GM18502 (cell line): Measurements from ENCODE around the gene TUBGCP5.
"Not testable (repeated sequence)": the region's sequence is repeated elsewhere in the genome, so short reads cannot be mapped to it uniquely, and the experiment has no call there.

Experiments
- ATAC-seq: cut with Tn5 transposase; IDR thresholded peaks from one replicate; pipeline ENCODE4 v1.9.1; 2021; ENCODE audit warnings: mild to moderate bottlenecking; ENCODE audit not compliant: unreplicated experiment, poor library complexity

TUBGCP5 gene

DNA sequence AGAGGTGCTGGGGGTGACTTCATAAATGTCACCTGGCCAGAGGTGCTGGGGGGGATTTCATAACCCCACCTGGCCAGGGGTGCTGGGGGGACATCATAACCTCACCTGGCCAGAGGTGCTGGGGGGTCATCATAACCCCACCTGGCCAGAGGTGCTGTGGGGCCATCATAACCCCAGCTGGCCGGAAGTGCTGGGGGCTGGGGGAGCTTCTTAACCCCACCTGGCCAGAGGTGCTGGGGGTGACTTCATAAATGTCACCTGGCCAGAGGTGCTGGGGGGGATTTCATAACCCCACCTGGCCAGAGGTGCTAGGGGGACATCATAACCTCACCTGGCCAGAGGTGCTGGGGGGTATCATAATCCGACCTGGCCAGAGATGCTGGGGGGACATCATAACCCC, 4.6 kb upstream of the TUBGCP5 start:
- not testable (repeated sequence) for ATAC-seq

DNA sequence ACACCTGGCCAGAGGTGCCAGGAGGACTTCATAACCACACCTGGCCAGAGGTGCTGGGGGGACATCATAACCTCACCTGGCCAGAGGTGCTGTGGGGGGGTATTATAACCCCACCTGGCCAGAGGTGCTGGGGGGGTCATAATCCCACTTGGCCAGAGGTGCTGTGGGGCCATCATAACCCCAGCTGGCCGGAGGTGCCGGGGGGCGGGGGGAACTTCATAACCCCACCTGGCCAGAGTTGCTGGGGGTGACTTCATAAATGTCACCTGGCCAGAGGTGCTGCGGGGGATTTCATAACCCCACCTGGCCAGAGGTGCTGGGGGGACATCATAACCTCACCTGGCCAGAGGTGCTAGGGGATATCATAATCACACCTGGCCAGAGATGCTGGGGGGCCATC, 4.2 kb upstream of the TUBGCP5 start:
- not testable (repeated sequence) for ATAC-seq

DNA sequence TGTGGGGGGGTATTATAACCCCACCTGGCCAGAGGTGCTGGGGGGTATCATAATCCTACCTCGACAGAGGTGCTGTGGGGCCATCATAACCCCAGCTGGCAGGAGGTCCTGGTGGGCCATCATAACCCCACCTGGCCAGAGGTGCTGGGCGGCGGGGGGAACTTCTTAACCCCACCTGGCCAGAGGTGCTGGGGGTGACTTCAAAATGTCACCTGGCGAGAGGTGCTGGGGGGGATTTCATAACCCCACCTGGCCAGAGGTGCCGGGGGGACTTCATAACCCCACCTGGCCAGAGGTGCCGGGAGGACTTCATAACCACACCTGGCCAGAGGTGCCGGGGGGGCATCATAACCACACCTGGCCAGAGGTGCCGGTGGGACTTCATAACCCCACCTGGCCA, 2.4 kb upstream of the TUBGCP5 start:
- not testable (repeated sequence) for ATAC-seq

DNA sequence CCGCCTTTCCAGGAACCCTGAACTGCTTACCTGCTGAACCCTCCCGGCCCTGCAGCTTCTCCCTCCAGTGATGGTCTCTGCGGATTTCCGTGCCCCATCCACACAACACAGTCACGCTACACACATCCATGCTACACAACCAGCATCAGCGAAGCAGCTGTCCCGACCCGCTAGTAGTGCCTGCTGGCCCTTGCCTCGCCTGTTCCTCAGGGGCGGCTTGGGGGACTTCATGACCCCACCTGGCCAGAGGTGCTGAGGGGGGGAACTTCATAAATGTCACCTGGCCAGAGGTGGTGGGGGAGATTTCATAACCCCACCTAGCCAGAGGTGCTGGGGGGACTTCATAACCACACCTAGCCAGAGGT, 530 bp upstream of the TUBGCP5 start:
- peak; percentile 23 for ATAC-seq

DNA sequence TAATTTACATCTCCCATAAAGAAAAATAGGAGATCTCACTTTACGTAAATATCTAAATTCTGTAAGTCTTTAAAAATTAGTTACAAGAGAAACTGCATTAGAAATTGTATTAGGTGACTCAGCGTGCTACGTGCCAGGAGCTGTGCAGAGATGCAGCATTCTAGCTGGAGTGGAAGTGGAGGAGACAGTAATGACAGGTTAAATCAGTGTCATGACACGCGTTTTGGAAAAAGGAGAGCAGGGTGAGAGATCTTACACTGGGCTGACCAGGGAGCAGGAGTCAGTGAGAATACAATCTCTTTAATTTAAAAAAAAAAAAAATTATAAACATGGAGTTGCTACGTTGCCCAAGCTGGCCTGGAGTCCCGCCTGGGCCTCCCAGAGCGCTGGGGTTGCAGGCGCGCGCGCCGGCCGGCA, 635 bp downstream of the TUBGCP5 start:
- peak; percentile 21 for ATAC-seq

DNA sequence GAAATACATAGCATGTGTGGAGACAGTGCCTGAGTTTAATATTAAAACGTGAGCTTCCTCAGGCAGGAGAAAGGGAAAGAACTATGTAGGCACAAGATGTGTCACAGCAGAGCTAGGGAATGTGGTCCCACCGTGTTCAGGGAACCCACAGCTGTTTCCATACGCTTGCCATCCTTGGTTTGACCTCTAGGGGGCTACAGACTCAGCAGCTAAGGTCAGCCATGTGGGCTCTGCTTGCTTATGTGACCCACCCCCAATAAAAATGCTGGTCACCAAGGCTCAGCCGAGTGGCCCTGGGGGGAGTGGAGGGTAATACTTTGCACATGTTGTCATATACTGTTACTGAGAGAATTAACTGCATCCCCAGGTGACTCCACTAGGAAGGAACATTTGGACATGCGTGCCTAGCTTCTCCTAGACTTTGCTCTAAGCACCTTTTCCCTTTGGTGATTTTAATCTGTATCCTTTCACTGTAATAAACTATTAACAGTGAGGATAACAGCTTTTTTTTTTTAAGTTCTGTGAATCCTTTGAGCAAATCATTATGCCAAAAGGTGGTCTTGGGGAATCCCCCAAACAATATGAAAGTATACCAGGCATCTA, 3.3 kb downstream of the TUBGCP5 start:
- ATAC-seq = peak; percentile 26

DNA sequence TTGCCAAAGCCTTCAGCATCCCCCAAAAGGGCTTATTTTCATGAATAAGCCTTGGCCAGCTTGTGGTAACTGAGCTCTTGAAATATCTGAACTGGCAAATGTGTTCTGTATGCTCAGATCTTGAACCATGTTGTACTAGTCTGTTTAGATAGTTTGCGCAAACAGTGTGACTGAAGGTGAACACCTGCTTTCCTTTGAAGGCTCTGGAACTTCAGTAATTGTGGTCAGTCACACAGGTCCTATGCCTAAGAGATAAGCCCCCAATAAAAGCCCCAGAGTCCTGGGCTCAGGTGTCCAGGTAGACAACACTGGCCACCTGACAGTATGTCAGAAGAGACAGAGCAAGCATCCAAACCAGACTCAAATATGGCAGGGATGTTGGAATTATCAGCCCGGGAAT, 5.4 kb downstream of the TUBGCP5 start:
- no peak for ATAC-seq

DNA sequence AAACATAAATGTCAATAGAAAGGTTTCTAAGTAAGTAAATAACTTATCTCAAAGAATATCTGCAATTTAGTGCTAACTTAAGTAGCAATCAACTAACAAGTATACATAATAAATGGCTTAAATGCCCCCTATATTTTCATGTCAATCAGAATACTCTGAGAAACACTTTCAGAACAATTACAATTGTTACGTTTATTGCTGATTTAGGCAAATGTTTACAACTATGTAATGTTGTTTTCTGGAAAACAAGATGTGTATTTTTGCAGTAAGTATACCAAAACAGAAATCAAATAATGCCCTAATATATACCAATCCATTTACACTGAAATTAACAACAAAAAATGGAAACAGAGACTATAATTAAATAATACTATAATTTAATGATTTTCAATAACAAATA, 13.2 kb downstream of the TUBGCP5 start:
- ATAC-seq = no peak

DNA sequence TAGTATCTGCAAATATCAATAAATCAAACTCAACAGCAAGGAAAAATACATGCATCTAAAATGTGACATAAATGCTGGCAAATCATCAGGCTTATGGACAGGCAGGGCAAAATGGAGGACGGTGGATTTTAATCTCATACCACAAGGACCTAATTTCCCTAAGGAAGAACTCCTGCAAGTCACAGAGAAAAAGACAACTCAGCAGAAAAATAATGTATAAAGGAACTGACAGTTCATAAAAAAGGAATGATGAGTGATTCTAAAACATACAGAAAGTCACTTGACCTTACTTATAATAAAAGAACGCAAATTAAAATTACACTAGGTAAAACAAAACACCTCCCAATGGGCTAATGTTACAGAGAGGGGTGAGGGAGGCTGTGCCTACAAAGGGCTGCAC, 17.2 kb downstream of the TUBGCP5 start:
- ATAC-seq = no peak

DNA sequence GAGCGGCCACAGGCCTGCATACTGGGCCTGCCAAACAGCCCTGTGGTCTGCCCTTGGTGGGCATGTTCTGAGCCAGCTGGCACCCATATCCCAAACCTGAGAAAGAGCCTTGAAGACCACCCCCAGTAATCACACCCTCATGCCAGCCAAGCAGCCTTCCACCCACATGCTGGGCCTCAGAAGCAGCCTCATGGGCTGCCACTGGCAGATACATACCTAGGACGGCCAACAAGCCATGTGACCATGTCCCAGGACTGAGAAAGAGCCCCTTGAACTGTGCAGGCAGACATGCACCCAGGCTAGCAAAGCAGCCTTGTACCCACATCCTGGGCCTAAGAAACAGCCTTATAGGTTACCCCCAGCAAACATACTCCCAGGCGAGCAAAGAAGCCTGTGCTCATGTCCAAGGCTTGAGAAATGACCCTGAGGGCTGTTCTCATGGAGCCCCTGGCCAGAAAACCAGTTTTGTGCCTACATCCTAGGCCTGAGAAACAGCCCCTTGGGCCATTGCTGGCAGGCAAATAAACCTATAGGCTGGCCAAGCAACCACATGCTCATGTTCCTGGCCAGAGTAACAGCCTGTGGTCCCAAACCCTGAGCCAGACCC, 24.9 kb downstream of the TUBGCP5 start:
- no peak for ATAC-seq

DNA sequence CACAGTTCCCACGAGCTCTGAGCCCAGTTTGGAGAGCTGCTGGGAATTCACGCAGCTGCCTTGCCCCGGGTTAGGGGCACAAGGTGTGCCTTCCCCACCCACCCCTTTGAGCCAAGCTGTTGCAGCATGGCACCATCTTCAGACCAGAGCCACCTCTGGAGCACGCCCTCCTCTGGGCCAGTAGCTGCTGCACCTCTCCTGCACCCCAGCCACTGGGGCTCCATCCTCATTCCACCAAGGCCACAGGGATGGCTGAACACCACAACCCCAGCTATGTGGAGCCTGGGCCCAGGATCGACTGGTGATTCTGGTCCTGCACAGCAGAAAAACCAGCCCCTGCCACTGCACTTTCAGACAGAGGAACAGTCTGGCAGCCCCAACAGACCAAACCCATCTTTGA, 25.7 kb downstream of the TUBGCP5 start:
- no peak for ATAC-seq

DNA sequence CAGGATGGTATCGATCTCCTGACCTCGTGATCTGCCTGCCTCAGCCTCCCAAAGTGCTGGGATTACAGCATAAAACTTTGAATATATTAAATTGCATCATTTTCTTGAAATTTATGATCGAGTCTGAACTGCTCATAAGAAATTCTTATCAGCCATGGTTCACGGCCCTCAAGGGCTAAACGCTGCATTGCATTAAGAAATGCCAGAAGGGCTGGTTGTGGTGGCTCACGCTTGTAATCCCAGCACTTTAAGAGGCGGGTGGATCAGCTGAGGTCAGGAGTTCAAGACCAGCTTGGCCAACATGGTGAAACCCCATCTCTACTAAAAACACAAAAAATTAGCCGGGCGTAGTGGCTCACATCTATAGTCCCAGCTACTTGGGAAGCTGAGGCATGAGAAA, 26.8 kb downstream of the TUBGCP5 start:
- not testable (repeated sequence) for ATAC-seq

DNA sequence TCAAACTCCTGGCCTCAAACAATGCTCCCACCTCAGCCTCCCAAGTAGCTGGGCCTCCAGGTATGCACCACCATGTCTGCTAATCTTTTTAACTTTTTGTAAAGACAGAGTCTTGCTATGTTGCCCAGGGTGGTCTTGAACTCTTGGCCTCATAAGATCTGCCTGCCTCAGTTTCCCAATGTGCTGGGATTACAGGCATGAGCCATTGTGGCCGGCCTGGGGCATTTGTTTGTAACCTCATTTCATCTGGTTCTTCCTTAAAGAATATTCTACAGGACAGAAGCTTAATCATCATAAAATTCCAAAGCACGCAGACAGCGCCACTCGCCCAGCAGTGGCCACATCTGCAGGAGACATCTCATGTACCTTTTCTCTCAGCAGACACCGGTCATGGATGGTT, 35.6 kb downstream of the TUBGCP5 start:
- no peak for ATAC-seq

DNA sequence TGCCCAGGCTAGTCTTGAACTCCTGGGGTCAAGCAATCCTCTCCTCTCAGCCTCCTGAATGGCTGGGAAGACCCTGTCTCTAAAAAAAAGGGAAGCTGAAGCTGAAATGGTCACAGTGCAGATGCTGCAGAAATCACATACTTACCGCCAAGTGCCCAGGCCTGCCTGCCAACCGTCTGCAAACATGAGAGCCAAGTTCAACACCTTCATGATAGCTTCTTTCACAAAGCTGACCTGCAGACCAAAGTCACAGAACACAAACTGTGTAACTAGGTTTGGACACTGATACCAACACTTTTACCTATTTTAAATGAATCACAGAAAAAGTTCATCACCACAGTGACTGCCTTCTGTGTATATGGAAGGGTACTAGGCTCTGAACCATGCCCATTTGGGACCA, 36.4 kb downstream of the TUBGCP5 start:
- no peak for ATAC-seq

DNA sequence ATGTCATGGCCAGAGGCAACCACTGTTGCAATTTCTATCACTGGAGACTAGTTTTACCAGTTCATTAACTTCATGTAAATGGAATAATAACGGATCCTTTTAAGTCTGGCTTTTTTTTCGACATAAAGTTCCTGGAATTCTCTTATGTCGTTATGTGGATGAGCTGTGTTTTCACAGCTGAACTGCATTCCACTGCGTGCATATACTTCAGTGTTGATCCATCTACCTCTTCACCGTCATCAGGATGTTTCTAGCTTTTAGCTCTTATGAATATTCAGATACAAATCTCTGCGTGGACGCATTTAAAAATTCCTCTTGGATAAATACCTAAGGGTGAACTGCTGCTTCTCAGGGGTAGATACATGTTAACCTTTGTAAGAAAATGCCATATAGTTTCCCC, 43.6 kb downstream of the TUBGCP5 start:
- no peak for ATAC-seq

DNA sequence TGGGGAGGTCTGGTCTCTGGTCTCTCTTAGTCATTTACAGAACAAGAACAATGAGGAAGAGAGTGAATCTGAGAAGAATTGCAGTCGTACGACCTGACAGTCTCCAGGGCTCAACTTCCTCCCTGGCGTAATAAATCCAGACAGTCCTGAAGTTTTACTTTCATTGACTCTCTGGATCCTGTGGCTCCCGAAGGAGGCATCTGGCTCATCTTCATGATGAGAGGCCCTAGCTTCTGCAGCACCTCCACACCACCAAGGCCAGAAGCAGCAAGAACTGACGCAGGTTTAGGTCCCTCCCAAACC, 47.4 kb downstream of the TUBGCP5 start:
- ATAC-seq = no peak

DNA sequence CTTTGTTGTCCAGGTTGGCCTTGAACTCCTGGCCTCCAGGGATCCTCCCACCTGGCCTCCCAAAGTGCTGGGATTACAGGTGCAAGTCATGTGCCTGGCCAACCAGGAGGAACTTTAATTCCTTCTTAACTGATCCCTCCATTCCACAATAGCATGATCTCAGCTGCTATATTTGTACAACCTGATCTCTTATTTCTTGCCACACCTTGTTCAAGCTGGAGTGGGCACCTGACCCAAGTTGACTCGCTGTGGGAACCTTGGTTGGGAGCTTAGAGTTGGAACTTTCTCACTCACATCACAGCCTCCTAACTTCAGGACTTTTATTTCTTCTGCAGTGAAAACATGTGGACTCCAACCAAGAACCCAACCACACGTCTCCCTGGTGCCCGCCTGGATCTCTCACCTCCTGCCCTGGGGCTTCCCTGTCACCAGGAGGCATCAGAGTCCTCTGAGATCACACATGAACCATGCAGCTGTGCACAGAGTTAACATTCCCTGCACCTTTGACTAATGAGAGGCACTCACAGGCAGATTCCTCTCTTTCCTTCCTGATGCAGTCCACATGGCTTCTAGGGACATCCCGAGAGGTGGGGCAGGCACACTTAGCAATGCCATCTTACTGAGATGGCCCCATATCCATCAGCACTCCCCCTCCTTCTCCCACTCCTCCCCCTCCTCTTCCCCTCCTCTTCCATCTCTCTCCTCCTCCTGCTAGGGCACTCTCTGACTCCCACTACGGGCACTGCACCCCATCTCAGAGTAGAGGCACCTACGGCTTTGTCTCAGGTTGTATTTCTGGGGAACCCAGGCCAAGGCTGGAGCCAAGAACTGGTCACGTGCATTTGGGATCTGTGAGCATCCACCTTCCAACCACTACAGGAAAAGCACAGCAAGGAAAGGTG, 49.5 kb downstream of the TUBGCP5 start:
- ATAC-seq = no peak

DNA sequence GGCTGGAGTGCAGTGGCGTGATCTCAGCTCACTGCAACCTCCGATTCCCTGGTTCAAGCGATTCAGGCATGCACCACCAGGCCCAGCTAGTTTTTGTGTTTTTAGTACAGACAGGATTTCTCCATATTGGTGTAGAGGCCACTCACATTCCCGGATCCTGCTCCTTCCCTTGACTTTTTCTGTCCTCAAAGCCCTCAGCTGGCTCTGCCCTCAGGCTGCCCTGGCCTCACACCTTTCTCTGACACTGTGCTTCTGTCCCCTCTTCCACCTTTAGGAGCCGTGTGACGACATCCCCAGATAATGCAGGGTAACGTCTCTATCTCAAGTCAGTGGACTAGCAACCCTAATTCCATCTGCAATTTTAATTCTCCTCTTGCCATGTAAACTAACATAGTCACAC, 50.6 kb downstream of the TUBGCP5 start:
- ATAC-seq = no peak

DNA sequence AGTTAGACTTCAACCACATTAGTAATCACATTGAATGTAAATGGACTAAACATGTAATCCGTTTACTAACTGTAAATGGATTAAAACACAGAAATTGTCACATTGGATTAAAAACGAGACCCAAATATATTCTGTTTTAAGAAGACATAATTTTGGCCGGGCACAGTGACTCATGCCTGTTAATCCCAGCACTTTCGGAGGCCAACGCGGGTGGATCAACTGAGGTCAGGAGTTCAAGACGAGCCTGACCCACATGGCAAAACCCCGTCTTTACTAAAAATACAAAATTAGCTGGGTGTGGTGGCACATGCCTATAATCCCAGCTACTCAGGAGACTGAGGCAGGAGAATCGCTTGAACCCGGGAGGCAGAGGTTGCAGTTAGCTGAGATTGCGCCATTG, 57.4 kb downstream of the TUBGCP5 start:
- ATAC-seq = not testable (repeated sequence)

DNA sequence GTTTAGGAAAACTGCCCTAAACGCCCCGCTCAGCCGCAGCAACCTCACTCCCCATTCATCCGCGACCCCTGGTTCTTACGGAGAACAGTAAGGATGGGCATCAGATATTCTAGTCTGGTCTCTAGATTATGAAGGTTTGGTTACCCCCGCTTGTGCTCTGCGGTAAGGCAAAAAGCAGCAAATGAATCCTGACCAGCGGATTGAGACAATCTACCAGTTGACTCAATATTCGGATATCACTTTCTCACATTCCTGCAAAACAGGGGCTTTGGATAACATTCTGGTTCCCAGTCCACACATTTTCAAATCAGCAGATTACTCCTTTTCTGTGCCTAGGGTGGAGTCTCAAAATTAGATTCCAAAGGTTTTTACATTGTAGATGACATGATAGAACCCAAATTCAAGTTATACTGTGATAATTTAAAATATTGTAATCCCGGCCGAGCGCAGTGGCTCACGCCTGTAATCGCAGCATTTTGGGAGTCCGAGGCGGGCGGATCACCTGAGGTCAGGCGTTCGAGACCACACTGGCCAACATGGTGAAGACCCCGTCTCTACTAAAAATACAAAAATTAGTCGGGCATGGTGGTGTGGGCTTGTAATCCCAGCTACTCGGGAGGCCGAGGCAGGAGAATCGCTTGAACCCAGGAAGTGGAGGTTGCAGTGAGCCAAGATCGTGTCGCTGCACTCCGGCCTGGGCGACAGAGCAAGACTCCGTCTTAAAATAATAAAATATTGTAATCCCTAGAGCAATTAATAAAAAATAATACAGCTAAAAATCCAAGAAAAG, 58.1 kb downstream of the TUBGCP5 start:
- ATAC-seq = no peak
